Measurements from ENCODE around the gene BHMT2. TPM values are rescaled to one million over a fixed set of nuclear protein-coding genes. Genes with fewer than 3 reads are reported as not detected.

BHMT2 gene
- total and polyA plus RNA-seq, 2 of the 13 experiments (the other 11 are each of a cell fraction or from before 2014, with no cell fraction given): 13.8 to 18.8 TPM

DNA sequence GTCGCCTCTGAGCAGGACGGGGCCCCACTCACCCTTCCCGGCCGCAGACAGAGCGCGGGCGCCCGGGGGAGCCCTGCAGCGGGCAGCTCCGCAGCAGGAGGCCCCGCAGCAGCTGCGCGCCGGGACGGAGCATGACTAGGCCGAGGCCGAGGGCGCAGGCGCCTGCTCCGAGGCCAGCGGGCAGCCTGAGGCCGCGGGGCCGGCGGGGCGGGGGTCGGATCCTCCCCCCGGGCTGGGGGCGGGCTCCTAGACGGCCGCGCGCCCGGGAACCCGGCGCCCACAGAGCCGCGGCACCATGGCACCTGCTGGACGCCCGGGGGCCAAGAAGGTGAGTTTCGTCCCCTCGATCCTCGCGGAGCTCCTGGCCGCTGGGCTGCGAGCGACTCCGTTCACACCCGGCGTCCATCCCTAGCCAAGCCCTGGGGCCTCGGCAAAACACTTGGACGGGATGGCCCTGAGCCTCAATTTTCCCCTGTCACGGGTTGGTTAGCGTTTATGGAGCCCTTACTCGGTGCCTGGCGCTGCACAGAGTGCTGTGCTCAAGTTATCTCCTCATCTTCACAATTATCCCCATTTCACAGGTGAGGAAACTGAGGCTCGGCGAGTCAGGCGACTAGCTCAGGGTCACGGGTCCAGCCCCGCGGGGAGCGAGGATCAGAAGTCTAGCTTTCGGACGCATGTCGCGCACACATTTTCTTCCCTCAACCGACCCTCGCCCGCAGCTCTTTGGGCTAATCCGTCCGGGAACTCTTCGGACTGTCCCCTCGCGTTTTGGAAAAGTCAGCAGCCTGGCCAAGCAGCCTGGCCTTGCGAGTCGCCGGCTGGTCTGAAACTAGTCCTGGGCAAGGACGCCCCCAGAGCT is at the start of gene BHMT2, which contains the start of gene DMGDH (continued):
- TF ChIP-seq MYC (CRISPR knock-in tag; IDR thresholded peaks at IDR 0.05; ENCODE audit: borderline replicate concordance) (peak; percentile 49; the same call in 1 of the 2 replicates), KDM1A (CRISPR knock-in tag; IDR thresholded peaks at IDR 0.05) (peak; percentile 98), ZFY (CRISPR knock-in tag; IDR thresholded peaks at IDR 0.05) (peak; percentile 97), MTA1 (CRISPR knock-in tag; IDR thresholded peaks at IDR 0.05; ENCODE audit: borderline replicate concordance) (peak; percentile 16; the same call in 1 of the 2 replicates), ATRX (CRISPR knock-in tag; IDR thresholded peaks at IDR 0.05; ENCODE audit: borderline replicate concordance) (no peak), ARHGAP35 (CRISPR knock-in tag; IDR thresholded peaks at IDR 0.05; ENCODE audit: borderline replicate concordance) (0 out of 2 replicates have a peak, but pooled peaks have one; percentile 15), YEATS4 (CRISPR knock-in tag; IDR thresholded peaks at IDR 0.05; ENCODE audit: borderline replicate concordance) (peak; percentile 54; the same call in 1 of the 2 replicates), RBM39 (IDR thresholded peaks at IDR 0.05; ENCODE audit: low read depth, low read length, poor library complexity, severe bottlenecking) (no peak)
- TF ChIP-seq, protein P1, sequence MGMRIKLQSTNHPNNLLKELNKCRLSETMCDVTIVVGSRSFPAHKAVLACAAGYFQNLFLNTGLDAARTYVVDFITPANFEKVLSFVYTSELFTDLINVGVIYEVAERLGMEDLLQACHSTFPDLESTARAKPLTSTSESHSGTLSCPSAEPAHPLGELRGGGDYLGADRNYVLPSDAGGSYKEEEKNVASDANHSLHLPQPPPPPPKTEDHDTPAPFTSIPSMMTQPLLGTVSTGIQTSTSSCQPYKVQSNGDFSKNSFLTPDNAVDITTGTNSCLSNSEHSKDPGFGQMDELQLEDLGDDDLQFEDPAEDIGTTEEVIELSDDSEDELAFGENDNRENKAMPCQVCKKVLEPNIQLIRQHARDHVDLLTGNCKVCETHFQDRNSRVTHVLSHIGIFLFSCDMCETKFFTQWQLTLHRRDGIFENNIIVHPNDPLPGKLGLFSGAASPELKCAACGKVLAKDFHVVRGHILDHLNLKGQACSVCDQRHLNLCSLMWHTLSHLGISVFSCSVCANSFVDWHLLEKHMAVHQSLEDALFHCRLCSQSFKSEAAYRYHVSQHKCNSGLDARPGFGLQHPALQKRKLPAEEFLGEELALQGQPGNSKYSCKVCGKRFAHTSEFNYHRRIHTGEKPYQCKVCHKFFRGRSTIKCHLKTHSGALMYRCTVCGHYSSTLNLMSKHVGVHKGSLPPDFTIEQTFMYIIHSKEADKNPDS (CRISPR knock-in tag; IDR thresholded peaks at IDR 0.05): no peak
- TF ChIP-seq, protein P2, sequence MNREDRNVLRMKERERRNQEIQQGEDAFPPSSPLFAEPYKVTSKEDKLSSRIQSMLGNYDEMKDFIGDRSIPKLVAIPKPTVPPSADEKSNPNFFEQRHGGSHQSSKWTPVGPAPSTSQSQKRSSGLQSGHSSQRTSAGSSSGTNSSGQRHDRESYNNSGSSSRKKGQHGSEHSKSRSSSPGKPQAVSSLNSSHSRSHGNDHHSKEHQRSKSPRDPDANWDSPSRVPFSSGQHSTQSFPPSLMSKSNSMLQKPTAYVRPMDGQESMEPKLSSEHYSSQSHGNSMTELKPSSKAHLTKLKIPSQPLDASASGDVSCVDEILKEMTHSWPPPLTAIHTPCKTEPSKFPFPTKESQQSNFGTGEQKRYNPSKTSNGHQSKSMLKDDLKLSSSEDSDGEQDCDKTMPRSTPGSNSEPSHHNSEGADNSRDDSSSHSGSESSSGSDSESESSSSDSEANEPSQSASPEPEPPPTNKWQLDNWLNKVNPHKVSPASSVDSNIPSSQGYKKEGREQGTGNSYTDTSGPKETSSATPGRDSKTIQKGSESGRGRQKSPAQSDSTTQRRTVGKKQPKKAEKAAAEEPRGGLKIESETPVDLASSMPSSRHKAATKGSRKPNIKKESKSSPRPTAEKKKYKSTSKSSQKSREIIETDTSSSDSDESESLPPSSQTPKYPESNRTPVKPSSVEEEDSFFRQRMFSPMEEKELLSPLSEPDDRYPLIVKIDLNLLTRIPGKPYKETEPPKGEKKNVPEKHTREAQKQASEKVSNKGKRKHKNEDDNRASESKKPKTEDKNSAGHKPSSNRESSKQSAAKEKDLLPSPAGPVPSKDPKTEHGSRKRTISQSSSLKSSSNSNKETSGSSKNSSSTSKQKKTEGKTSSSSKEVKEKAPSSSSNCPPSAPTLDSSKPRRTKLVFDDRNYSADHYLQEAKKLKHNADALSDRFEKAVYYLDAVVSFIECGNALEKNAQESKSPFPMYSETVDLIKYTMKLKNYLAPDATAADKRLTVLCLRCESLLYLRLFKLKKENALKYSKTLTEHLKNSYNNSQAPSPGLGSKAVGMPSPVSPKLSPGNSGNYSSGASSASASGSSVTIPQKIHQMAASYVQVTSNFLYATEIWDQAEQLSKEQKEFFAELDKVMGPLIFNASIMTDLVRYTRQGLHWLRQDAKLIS (CRISPR knock-in tag; IDR thresholded peaks at IDR 0.05): no peak
- TF ChIP-seq, protein P3, sequence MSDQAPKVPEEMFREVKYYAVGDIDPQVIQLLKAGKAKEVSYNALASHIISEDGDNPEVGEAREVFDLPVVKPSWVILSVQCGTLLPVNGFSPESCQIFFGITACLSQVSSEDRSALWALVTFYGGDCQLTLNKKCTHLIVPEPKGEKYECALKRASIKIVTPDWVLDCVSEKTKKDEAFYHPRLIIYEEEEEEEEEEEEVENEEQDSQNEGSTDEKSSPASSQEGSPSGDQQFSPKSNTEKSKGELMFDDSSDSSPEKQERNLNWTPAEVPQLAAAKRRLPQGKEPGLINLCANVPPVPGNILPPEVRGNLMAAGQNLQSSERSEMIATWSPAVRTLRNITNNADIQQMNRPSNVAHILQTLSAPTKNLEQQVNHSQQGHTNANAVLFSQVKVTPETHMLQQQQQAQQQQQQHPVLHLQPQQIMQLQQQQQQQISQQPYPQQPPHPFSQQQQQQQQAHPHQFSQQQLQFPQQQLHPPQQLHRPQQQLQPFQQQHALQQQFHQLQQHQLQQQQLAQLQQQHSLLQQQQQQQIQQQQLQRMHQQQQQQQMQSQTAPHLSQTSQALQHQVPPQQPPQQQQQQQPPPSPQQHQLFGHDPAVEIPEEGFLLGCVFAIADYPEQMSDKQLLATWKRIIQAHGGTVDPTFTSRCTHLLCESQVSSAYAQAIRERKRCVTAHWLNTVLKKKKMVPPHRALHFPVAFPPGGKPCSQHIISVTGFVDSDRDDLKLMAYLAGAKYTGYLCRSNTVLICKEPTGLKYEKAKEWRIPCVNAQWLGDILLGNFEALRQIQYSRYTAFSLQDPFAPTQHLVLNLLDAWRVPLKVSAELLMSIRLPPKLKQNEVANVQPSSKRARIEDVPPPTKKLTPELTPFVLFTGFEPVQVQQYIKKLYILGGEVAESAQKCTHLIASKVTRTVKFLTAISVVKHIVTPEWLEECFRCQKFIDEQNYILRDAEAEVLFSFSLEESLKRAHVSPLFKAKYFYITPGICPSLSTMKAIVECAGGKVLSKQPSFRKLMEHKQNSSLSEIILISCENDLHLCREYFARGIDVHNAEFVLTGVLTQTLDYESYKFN (CRISPR knock-in tag; conservative IDR thresholded peaks at IDR 0.05): no peak
- TF ChIP-seq, protein P4, sequence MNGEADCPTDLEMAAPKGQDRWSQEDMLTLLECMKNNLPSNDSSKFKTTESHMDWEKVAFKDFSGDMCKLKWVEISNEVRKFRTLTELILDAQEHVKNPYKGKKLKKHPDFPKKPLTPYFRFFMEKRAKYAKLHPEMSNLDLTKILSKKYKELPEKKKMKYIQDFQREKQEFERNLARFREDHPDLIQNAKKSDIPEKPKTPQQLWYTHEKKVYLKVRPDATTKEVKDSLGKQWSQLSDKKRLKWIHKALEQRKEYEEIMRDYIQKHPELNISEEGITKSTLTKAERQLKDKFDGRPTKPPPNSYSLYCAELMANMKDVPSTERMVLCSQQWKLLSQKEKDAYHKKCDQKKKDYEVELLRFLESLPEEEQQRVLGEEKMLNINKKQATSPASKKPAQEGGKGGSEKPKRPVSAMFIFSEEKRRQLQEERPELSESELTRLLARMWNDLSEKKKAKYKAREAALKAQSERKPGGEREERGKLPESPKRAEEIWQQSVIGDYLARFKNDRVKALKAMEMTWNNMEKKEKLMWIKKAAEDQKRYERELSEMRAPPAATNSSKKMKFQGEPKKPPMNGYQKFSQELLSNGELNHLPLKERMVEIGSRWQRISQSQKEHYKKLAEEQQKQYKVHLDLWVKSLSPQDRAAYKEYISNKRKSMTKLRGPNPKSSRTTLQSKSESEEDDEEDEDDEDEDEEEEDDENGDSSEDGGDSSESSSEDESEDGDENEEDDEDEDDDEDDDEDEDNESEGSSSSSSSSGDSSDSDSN (CRISPR knock-in tag; IDR thresholded peaks at IDR 0.05): peak; percentile 98
